Small intestine (tissue), 7 donors: ENCODE data around the gene THBS4. TPM values are rescaled to one million over a fixed set of nuclear protein-coding genes. Genes with fewer than 3 reads are reported as not detected.

Experiments used
- DNase-seq, 2 donors: peaks; one replicate each; pipeline versions ENCODE4 v3.0.0 to v3.0.0-alpha.2; 2013
- FAIRE-seq: peaks from 2 replicates; lab custom pipeline; 2012; peaks lifted over from hg19 to GRCh38; lab: Jason Lieb, UNC
- H3K27ac ChIP-seq, 3 donors: one replicate each; pipeline ENCODE4 v1.5.1; 2013; ENCODE audit warnings: low read length in 2 of 3, mild to moderate bottlenecking in 2 of 3, control low read depth in 1 of 3, inconsistent platforms in 1 of 3, low read depth in 1 of 3, moderate library complexity in 1 of 3
- H3K27me3 ChIP-seq, 3 donors: one replicate each; pipeline ENCODE4 v1.6.1; 2013; ENCODE audit warnings: low read length in 3 of 3, inconsistent platforms in 1 of 3; ENCODE audit not compliant: control insufficient read depth in 3 of 3, insufficient read depth in 3 of 3
- H3K36me3 ChIP-seq, 3 donors: one replicate each; pipeline ENCODE4 v1.6.1; 2013; ENCODE audit warnings: low read length in 3 of 3, inconsistent platforms in 1 of 3, low read depth in 1 of 3, mild to moderate bottlenecking in 1 of 3, moderate library complexity in 1 of 3; ENCODE audit not compliant: control insufficient read depth in 3 of 3, insufficient read depth in 2 of 3
- H3K4me1 ChIP-seq, 3 donors: one replicate each; pipeline ENCODE4 v1.6.1; 2013; ENCODE audit warnings: low read length in 2 of 3, inconsistent platforms in 1 of 3, low read depth in 1 of 3, mild to moderate bottlenecking in 1 of 3, moderate library complexity in 1 of 3; ENCODE audit not compliant: control insufficient read depth in 3 of 3, insufficient read depth in 2 of 3
- H3K4me3 ChIP-seq, 3 donors: one replicate each; pipeline ENCODE4 v1.5.1; 2013; ENCODE audit warnings: low read length in 3 of 3, control low read depth in 1 of 3, inconsistent platforms in 1 of 3, low read depth in 1 of 3, mild to moderate bottlenecking in 1 of 3, moderate library complexity in 1 of 3
- H3K9me3 ChIP-seq, 2 donors: one replicate each; pipeline ENCODE4 v1.6.1; 2013; ENCODE audit warnings: low read depth in 1 of 2, low read length in 1 of 2; ENCODE audit not compliant: control insufficient read depth in 2 of 2, insufficient read depth in 1 of 2
- WGBS, 3 donors: extraction: QIAGEN DNeasy Blood & Tissue Kit; methylation state at CpG; one replicate each; pipeline ENCODE4 v1.1.7; 2013; 5-methylcytosine and 5-hydroxymethylcytosine counted together
- polyA plus RNA-seq, 4 donors: library from polyadenylated mRNA; stranded (reverse) in 3 of 4; unstranded in 1 of 4; fragments of 200-250 nt in 3 of 4; fragments of 120-200 nt in 1 of 4; gene quantifications; one replicate each; pipeline versions ENCODE4 v1.2.1 to v1.2.3, GENCODE V29; 2013
- donor health status: healthy with polysubstance abuse.
- donor health status: control.
- donor health status: control.
- donor health status: Bipolar disorder and iron deficiency.
- donor health status: healthy.

Gene THBS4
- polyA plus RNA-seq, 4 donors: 1.2 to 3.3 (median 1.4) TPM; not detected in 1

DNA sequence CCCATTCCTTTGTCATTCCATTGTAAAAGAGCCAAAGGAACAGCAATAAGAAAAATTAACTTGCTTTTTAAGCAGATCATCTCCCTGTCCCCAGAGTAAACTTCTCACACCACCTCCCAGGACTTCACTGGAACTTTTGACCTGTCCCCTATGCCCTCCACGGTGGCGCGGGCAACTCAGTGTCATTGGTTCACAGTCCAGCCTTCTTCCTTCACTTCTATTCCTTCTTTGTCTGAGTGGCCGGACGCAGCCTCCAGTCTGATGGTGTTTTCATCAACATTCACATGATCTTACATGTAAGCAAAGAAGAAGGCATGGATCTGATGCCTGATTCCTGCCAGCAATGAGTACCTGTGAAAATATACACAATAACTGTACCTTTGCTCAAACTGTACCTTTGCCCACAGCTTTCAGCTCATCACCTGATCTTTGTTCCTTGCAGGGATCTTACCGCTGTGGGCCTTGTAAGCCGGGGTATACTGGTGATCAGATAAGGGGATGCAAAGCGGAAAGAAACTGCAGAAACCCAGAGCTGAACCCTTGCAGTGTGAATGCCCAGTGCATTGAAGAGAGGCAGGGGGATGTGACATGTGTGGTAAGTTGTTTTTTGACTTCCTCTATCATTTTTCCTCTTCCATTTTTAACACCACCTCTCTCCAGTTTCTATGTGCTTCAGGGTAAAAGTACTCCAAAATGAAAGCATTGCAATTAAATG is 32.5 kb downstream of the THBS4 start:
- no peak overlapping the region for H3K27ac ChIP-seq
- H3K4me3 ChIP-seq: no peak overlapping the region
- H3K4me1 ChIP-seq: peaks cover 0 to 7% (median 4%) of the 10 kb centered on the region in 3 donors
- H3K27me3 ChIP-seq: no peaks in the 10 kb centered on the region
- FAIRE-seq (no peak), DNase-seq (peak in 1 of 2 donors; percentile 16)
- H3K36me3 ChIP-seq: no peaks in the 10 kb centered on the region
- 86 to 88% (median 87%) methylated on average over 8 of the region's 8 CpGs for WGBS, 3 donors
- no peaks in the 10 kb centered on the region for H3K9me3 ChIP-seq

DNA sequence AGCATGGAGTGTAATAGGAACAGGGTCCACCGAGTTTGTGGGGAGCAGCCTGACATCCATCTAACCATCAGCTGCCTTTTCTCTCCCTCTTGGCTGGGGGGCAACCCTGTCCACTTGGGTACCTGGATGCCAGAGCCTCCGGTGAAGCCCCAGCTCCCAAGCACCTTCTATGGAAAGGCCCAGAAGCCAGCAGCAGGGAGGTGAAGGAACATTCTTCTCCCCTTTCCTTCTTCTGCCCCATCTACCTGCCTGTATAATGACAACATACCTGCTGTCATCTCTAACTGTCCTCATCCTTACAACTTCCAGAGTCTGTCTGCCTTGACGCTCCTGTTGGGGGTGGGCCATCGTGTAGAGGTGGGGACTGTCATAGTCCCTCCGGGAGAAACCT is 33.1 kb downstream of the THBS4 start:
- H3K27me3 ChIP-seq: no peaks in the 10 kb centered on the region
- FAIRE-seq: no peak
- 94 to 97% (median 95%) methylated on average over 5 of the region's 5 CpGs for WGBS, 3 donors

DNA sequence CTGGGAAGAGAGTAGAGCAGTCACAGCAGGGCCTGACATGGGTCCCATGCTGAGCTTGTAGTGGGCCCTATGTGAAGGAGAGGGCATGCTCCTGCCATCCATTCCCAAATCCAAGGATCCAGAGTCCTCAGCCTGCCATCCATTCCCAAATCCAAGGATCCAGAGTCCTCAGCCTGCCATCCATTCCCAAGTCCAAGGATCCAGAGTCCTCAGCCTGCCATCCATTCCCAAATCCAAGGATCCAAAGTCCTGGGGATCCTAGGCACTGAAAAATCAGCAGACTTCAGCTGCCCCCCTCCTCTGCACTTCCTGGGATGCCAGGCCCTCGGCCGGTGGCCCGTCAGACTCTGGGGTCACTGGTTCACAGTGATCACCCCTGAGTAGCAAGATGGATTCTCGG is 33.6 kb downstream of the THBS4 start:
- no peak for DNase-seq

More for the DNA sequence above, 33.1 kb downstream of the THBS4 start:
- Histone ChIP-seq H3K4me1 (peaks cover 0 to 7% (median 4%) of the 10 kb centered on the region in 3 donors), H3K27ac (no peak overlapping the region), H3K4me3 (no peak overlapping the region), H3K36me3 (no peaks in the 10 kb centered on the region), H3K9me3 (no peaks in the 10 kb centered on the region)
- DNase-seq: no peak

DNA sequence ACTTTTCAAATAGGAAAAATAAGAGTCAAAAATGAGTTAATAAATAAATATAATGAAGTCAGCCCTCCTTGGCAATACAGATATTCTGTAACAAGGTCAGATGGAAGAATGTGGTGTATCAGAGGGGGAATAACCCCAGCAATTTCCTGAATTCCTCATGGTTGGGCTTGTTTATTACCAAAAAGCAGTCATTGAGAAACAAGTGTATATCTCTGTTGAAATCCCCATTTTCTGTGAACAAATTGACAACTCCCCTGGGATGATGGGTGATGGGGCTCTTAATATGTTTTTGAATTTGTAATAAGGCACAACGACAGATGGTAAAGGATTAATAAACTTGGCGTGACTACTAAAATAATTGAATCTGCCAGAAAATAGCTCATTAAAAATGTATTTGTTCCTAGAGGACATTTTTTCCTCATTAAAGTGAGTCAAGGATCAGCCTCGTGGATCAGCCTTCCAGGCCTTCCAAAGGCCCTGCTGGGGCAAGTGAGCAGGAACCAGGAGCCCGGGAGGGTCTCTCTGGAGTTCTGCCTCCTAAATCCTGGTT is 34.2 kb downstream of the THBS4 start:
- no peaks in the 10 kb centered on the region for H3K36me3 ChIP-seq
- no peaks in the 10 kb centered on the region for H3K27me3 ChIP-seq
- H3K4me1 ChIP-seq: peaks cover 0 to 7% (median 4%) of the 10 kb centered on the region in 3 donors
- H3K27ac ChIP-seq: no peak overlapping the region
- WGBS, 3 donors: 63 to 82% (median 70%) methylated on average over 4 of the region's 4 CpGs
- no peaks in the 10 kb centered on the region for H3K9me3 ChIP-seq
- no peak overlapping the region for H3K4me3 ChIP-seq
- DNase-seq (no peak), FAIRE-seq (no peak)

More for the DNA sequence above, 33.6 kb downstream of the THBS4 start:
- H3K36me3 ChIP-seq: no peaks in the 10 kb centered on the region
- FAIRE-seq: no peak
- H3K27ac ChIP-seq: no peak overlapping the region
- H3K4me1 ChIP-seq: peaks cover 0 to 7% (median 4%) of the 10 kb centered on the region in 3 donors
- no peaks in the 10 kb centered on the region for H3K27me3 ChIP-seq
- H3K9me3 ChIP-seq: no peaks in the 10 kb centered on the region
- H3K4me3 ChIP-seq: no peak overlapping the region
- 86 to 92% (median 92%) methylated on average over 4 of the region's 4 CpGs for WGBS, 3 donors

DNA sequence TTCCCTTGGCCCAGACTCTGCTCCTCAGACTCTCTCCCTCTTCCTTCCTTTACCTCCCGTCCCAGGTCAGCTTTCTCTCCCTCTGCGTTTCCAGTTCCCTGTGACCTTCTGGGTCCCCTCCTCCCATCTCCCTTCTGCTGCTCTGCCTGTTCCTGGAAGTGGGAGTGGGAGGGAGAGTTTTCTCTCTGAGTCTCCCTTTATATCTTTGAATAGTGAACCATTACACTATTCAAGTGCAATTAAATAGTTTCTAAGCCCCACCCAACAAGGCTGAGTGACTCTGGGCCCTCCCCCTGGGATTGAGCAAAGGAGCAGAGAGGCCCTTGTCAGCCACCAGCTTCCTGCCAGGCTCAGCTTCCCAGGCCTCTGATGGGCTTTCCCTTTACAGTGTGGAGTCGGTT is 34.8 kb downstream of the THBS4 start:
- FAIRE-seq (no peak), DNase-seq (peak; percentile 18 to 36)
- Histone ChIP-seq H3K27me3 (no peaks in the 10 kb centered on the region), H3K27ac (no peak overlapping the region), H3K9me3 (no peaks in the 10 kb centered on the region), H3K4me1 (peaks cover 0 to 7% (median 4%) of the 10 kb centered on the region in 3 donors), H3K4me3 (no peak overlapping the region), H3K36me3 (no peaks in the 10 kb centered on the region)
- WGBS, 3 donors: 41 to 46% (median 42%) methylated on average over 3 of the region's 3 CpGs

DNA sequence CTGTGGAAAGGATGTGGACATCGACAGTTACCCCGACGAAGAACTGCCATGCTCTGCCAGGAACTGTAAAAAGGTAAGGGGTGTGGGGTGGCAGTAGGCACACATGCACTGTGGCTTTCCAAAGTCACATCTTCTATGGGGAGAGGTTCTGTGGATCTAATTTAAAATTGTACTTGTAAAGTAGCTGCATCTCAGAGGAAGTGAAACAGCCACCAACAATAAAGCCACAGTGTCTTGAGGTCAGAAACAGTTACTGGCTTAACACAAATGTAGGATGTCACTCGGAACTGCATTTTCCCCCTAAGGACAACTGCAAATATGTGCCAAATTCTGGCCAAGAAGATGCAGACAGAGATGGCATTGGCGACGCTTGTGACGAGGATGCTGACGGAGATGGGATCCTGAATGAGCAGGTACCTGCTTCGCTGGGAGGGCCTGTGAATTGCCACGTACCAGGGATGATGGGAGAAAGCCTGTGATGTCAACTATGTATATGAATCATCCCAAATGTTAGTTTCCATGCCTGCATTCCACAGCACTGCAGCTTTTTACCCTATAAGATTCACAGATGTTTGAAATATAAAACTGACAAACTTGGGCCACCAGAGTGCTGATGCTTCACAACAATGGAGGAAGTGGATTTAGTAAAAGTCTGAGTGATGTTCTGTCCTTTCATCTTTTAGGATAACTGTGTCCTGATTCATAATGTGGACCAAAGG is 35.3 kb downstream of the THBS4 start:
- no peak overlapping the region for H3K4me3 ChIP-seq
- FAIRE-seq: no peak
- H3K36me3 ChIP-seq: no peaks in the 10 kb centered on the region
- H3K27me3 ChIP-seq: no peaks in the 10 kb centered on the region
- WGBS, 3 donors: 78 to 87% (median 84%) methylated on average over 10 of the region's 10 CpGs
- H3K27ac ChIP-seq: no peak overlapping the region
- no peak for DNase-seq
- H3K4me1 ChIP-seq: peaks cover 0 to 7% (median 4%) of the 10 kb centered on the region in 3 donors
- no peaks in the 10 kb centered on the region for H3K9me3 ChIP-seq

DNA sequence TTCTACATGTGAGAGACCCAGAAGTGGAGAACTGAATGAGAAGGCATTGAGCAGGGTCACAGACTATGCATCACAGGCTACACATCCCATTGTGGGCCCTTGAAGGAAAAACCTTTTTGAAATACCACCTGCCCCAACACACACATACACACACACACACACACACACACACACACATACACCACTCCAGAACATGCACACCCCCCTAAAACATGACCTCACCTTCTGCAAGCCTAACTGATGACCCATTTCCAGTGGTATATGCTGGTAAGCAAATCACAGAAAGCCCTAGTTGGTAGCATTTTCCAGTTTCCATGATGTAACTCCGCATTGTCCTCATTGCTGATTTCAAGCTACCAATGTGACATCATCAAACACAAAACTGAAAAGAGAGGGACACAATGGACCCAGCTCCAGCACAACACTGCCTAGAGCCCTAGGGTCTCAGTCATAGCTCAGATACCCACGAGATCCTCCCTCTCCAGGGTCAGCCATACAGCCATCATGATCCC is 36.4 kb downstream of the THBS4 start:
- H3K4me3 ChIP-seq: no peak overlapping the region
- no peaks in the 10 kb centered on the region for H3K9me3 ChIP-seq
- H3K27ac ChIP-seq: no peak overlapping the region
- no peaks in the 10 kb centered on the region for H3K27me3 ChIP-seq
- 80 to 88% (median 85%) methylated on average over 2 of the region's 2 CpGs for WGBS, 3 donors
- no peaks in the 10 kb centered on the region for H3K36me3 ChIP-seq
- peaks cover 0 to 7% (median 4%) of the 10 kb centered on the region in 3 donors for H3K4me1 ChIP-seq
- DNase-seq (no peak), FAIRE-seq (no peak)
